Karpas-422 (cell line): Measurements from ENCODE around the gene DUS1L. TPM values are rescaled to one million over a fixed set of nuclear protein-coding genes. Genes with fewer than 3 reads are reported as not detected.
"Not testable (repeated sequence)": the region's sequence is repeated elsewhere in the genome, so short reads cannot be mapped to it uniquely, and the experiment has no call there.

Experiments
- DNase-seq: peaks from one replicate; pipeline ENCODE4 v3.0.0-alpha.2; 2015
- H2AFZ ChIP-seq: fragments of 200-600 bp; sonication (generic); 2 replicates; pipeline ENCODE4 v1.6.1; 2014; ENCODE audit warnings: antibody characterized with exemption, low read length, mixed read lengths
- H3K27ac ChIP-seq: fragments of 200-600 bp; sonication (generic); 2 replicates; pipeline ENCODE4 v1.5.1; 2014; ENCODE audit warnings: mild to moderate bottlenecking, low read length, moderate library complexity
- H3K27me3 ChIP-seq: fragments of 200-600 bp; sonication (generic); 2 replicates; pipeline ENCODE4 v1.6.1; 2014; ENCODE audit warnings: low read length, mixed read lengths
- H3K36me3 ChIP-seq: fragments of 200-600 bp; sonication (generic); 2 replicates; pipeline ENCODE4 v1.6.1; 2014; ENCODE audit warnings: low read length, mixed read lengths; ENCODE audit not compliant: insufficient read depth
- H3K4me1 ChIP-seq: fragments of 200-600 bp; sonication (generic); 2 replicates; pipeline ENCODE4 v1.6.1; 2014; ENCODE audit warnings: mild to moderate bottlenecking, low read length, mixed read lengths
- H3K4me2 ChIP-seq: fragments of 200-600 bp; sonication (generic); 2 replicates; pipeline ENCODE4 v1.6.1; 2014; ENCODE audit warnings: low read length, low read depth, mild to moderate bottlenecking; ENCODE audit not compliant: poor library complexity, severe bottlenecking
- H3K4me3 ChIP-seq: fragments of 200-600 bp; sonication (generic); 2 replicates; pipeline ENCODE4 v1.5.1; 2014; ENCODE audit warnings: mild to moderate bottlenecking, antibody characterized with exemption, low read length, mixed read lengths
- H3K79me2 ChIP-seq: fragments of 200-600 bp; sonication (generic); 2 replicates; pipeline ENCODE4 v1.6.1; 2014; ENCODE audit warnings: mild to moderate bottlenecking, low read length, mixed read lengths
- H3K9ac ChIP-seq: fragments of 200-600 bp; sonication (generic); 2 replicates; pipeline ENCODE4 v1.6.0; 2014; ENCODE audit warnings: low read length
- H3K9me2 ChIP-seq: fragments of 200-600 bp; sonication (generic), shearing (Covaris generic); replicated peaks from 2 replicates; pipeline ENCODE4 v1.6.0; 2014; ENCODE audit warnings: mild to moderate bottlenecking, low read length, moderate library complexity; ENCODE audit not compliant: insufficient read depth
- H3K9me3 ChIP-seq: fragments of 300-700, 200-600 bp; sonication (generic); 2 replicates; pipeline ENCODE4 v1.6.1; 2014; ENCODE audit warnings: low read length, mixed read lengths
- H4K20me1 ChIP-seq: fragments of 200-600 bp; sonication (generic); 2 replicates; pipeline ENCODE4 v1.6.1; 2014; ENCODE audit warnings: mild to moderate bottlenecking, antibody characterized with exemption, low read length, low read depth; ENCODE audit not compliant: insufficient read depth
- total RNA-seq: library from RNA; depleted of rRNA; stranded (reverse); fragments of >200 nt; shearing (Covaris generic); gene quantifications from 2 replicates; pipeline ENCODE4 v1.2.3, GENCODE V29; 2014; ENCODE audit warnings: low replicate concordance

DUS1L gene
- total RNA-seq, 1 experiment from 2014 or later: 89.6 TPM

DNA sequence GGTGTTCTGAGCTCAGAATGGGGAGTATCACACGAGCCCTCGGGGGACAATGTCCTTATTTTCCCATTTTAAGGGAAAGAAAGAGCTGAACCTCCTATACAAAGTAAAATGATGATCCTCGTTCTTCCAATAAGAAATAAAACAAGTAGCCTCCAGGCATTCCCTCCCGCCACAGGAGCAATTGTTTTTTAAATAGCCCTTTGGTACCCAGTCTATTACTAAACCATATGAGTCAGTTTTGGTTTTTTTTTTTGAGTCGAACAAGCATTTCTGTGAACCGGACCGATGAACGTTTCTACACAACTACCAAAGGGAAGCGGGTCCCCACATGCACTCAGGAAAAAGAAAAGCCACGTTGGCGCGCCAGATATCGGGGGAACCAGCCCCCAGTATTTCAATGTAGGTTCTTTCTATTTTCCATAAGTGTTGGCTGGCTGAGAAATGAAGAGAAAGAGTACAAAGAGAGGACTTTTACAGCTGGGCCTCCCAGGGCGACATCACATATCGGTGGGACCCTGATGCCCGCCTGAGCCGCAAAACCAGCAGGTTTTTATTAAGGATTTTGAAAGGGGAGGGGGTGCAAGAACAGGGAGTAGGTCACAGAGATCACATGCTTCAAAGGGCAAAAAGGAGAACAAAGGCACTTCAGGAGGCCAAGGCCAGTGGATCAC is 24.3 kb downstream of the DUS1L start:
- no peaks in the 10 kb centered on the region for H3K9me3 ChIP-seq

DNA sequence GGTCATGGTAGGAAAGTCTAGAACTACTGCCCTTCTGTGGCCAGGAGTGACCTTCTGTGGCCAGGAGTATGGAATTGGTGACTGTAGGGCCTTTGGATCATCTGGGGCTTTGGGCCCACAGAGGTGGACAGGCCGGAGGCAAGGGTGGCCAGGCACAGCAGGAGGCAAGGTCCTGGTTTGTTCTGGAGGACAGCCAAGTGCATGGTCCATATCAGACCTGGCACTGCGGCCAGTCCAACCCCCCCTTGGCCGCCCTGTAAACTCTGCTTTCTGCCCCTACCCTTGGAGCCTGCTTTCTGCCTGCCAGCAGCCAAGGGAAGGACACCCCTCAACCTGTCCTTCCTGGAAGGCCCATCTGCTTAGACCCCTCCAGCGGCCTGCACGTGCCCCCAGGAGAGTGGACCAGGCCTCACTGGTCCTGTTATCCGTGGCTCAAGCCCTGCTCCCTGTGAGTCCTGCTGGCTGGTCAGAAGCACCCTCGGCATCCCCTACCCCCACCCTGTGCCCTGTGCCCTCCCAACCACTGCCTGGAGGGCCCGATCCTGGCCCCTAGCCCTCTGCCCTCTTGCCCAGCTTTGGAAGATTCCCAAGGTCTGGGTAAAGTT is 25.8 kb downstream of the DUS1L start:
- H4K20me1 ChIP-seq: 0 out of 2 replicates have a peak, but pooled peaks cover 6% of the 10 kb centered on the region
- no peaks in the 10 kb centered on the region for H3K36me3 ChIP-seq
- DNase-seq: no peak
- H3K27ac ChIP-seq: no peak overlapping the region
- H3K4me3 ChIP-seq: no peak overlapping the region
- H3K9me2 ChIP-seq: no peaks in the 10 kb centered on the region
- H3K9ac ChIP-seq: no peak overlapping the region
- H3K27me3 ChIP-seq: no peaks in the 10 kb centered on the region
- H2AFZ ChIP-seq: no peak overlapping the region
- no peak overlapping the region for H3K4me2 ChIP-seq
- peaks cover 11% of the 10 kb centered on the region for H3K79me2 ChIP-seq
- H3K4me1 ChIP-seq: peaks cover 17% of the 10 kb centered on the region
- H3K9me3 ChIP-seq: no peaks in the 10 kb centered on the region

More for the DNA sequence above, 24.3 kb downstream of the DUS1L start:
- Histone ChIP-seq H3K36me3 (no peaks in the 10 kb centered on the region), H3K4me2 (no peak overlapping the region), H3K9ac (no peak overlapping the region), H3K27ac (no peak overlapping the region), H3K9me2 (no peaks in the 10 kb centered on the region), H3K4me3 (no peak overlapping the region), H3K79me2 (peaks cover 8% of the 10 kb centered on the region), H3K27me3 (no peaks in the 10 kb centered on the region), H4K20me1 (0 out of 2 replicates have a peak, but pooled peaks cover 3% of the 10 kb centered on the region), H3K4me1 (peaks cover 10% of the 10 kb centered on the region), H2AFZ (no peak overlapping the region)
- no peak for DNase-seq

DNA sequence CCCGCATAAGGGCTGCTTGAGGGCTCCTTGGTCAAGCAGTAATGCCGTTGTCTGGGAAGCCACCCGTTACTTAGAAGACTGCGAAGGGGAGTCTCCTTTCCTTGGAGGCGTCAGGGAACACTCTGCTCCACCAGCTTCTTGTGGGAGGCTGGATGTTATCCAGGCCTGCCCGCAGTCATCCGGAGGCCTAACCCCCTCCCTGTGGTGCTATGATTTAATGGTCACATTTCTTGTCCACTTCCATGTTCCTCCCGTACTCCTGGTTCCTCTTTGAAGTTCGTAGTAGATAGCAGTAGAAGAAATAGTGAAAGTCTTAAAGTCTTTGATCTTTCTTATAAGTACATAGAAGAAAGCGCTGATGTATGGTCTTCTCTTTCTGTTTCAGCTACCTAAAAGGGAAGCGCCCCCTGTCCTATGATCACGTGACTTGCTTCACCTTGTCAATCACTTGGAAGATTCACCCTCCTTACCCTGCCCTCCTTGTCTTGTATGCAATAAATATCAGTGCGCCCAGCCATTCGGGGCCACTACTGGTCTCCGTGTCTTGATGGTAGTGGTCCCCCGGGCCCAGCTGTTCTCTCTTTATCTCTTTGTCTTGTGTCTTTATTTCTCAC is 26.7 kb downstream of the DUS1L start:
- H3K4me3 ChIP-seq, H3K9ac ChIP-seq, H3K27ac ChIP-seq, H2AFZ ChIP-seq, H3K9me3 ChIP-seq, H3K9me2 ChIP-seq, DNase-seq, H4K20me1 ChIP-seq, H3K27me3 ChIP-seq, H3K36me3 ChIP-seq, H3K4me2 ChIP-seq: not testable (repeated sequence)
- peaks cover 17% of the 10 kb centered on the region for H3K4me1 ChIP-seq
- peaks cover 11% of the 10 kb centered on the region for H3K79me2 ChIP-seq

DNA sequence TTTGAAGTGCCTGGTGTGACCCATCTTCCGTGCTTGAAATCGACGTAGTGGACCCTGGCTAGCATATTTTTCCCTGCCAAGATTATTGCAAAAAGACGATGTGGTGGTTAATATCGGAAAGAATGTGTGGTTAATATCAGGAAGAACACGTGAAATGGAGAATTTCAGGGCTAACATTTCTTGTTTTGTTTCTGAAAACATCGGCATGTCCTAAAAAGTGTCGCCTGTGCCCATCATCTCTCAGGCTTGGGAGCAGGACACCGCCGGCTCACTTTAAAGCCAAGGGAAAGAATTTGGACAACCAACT is 27.8 kb downstream of the DUS1L start:
- Histone ChIP-seq H3K27ac (no peak overlapping the region), H3K9me3 (no peaks in the 10 kb centered on the region), H3K4me3 (peak overlapping the region; percentile 48; the same call in 1 of the 2 replicates), H3K27me3 (no peaks in the 10 kb centered on the region), H3K4me2 (peak overlapping the region; percentile 49), H3K9ac (peak overlapping the region; percentile 42), H2AFZ (peak overlapping the region; percentile 97), H3K79me2 (peaks cover 11% of the 10 kb centered on the region), H3K4me1 (peaks cover 17% of the 10 kb centered on the region), H3K9me2 (no peaks in the 10 kb centered on the region), H4K20me1 (0 out of 2 replicates have a peak, but pooled peaks cover 6% of the 10 kb centered on the region), H3K36me3 (no peaks in the 10 kb centered on the region)
- no peak for DNase-seq

DNA sequence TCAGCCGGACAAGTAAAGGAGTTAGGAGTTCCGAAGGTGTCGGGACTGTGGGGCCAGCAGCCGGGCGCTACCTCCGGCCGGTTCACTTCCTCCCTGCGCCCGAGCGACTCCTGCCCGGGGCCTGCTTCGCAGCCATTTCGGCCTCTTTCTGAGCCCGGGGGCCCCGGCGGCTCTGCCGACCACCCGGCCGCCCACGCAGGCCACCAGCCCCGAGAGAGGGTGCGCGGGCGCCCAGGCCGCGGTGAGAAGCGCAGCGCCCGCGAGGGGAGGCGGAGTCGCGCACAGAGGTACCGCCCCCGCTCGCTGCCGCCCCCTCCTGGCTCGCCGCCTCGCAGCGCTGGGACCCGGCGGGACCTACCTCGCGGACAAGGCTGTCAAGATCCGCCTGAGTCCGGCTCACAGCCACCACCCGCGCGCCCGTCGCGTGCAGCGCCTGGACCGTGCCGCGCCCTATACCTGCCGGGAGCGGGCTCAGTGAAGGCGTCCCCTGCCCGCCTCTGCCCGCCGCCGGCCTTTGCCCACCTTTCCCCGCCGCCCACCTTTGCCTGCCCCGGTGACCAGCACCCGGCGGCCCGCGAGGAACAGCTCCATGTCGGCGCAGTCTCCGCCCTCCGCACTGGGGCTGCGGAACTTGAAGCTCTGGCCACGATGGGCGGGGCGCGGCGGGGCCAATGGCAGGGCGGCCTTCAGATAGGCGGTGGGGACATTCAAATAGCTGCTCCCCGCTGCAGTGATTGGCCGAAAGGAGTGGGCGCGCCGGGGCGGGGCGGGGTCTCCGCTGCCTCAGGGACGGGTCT is 28.3 kb downstream of the DUS1L start, which contains the start of gene DCXR:
DCXR (minus strand) TSS at position 606 of the 797 bp plus-strand sequence; CDS start at position 591, 15 bp downstream.
- Histone ChIP-seq H3K4me1 (peaks cover 17% of the 10 kb centered on the region), H3K4me3 (peak within 1 kb of the TSS; percentile 99), H3K9me2 (no peaks in the 10 kb centered on the region), H3K27ac (peak within 1 kb of the TSS; percentile 48; the same call in 1 of the 2 replicates), H3K79me2 (peaks cover 11% of the 10 kb centered on the region), H3K9ac (peak within 1 kb of the TSS; percentile 92), H3K36me3 (no peaks in the 10 kb centered on the region), H4K20me1 (0 out of 2 replicates have a peak, but pooled peaks cover 6% of the 10 kb centered on the region), H2AFZ (peak within 1 kb of the TSS; percentile 97), H3K4me2 (peak within 1 kb of the TSS; percentile 97), H3K9me3 (no peaks in the 10 kb centered on the region), H3K27me3 (no peaks in the 10 kb centered on the region)
- DNase-seq: peak; percentile 98

DNA sequence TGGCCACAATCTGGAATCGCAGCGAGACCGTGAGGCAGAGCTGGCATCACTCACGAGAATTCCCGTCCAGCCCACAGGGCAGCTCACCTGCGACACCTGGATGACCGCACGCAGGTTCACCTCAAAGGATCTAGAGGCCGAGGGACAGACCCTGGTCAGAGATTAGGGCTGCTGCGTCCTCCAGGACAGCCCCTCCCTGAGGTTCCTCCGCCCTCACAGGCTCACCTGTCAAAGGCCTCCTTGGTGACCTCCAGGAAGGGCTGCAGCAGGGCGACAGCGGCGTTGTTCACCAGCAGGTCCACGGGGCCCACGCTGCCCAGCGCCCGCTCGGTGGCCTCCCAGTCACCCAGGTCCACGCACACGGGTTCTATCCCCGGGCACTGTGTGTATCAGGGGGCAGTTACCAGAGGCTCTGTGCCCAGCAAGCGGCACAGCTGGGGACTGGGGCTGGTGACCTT is 28.9 kb downstream of the DUS1L start:
- no peak for DNase-seq
- H3K27me3 ChIP-seq: no peaks in the 10 kb centered on the region
- H3K79me2 ChIP-seq: peaks cover 11% of the 10 kb centered on the region
- H3K4me1 ChIP-seq: peaks cover 20% of the 10 kb centered on the region
- no peak overlapping the region for H3K27ac ChIP-seq
- 0 out of 2 replicates have a peak, but pooled peaks cover 6% of the 10 kb centered on the region for H4K20me1 ChIP-seq
- no peak overlapping the region for H2AFZ ChIP-seq
- peak overlapping the region; percentile 99 for H3K4me3 ChIP-seq
- H3K9me3 ChIP-seq: no peaks in the 10 kb centered on the region
- no peaks in the 10 kb centered on the region for H3K9me2 ChIP-seq
- no peaks in the 10 kb centered on the region for H3K36me3 ChIP-seq
- peak overlapping the region; percentile 97 for H3K4me2 ChIP-seq
- H3K9ac ChIP-seq: peak overlapping the region; percentile 92

DNA sequence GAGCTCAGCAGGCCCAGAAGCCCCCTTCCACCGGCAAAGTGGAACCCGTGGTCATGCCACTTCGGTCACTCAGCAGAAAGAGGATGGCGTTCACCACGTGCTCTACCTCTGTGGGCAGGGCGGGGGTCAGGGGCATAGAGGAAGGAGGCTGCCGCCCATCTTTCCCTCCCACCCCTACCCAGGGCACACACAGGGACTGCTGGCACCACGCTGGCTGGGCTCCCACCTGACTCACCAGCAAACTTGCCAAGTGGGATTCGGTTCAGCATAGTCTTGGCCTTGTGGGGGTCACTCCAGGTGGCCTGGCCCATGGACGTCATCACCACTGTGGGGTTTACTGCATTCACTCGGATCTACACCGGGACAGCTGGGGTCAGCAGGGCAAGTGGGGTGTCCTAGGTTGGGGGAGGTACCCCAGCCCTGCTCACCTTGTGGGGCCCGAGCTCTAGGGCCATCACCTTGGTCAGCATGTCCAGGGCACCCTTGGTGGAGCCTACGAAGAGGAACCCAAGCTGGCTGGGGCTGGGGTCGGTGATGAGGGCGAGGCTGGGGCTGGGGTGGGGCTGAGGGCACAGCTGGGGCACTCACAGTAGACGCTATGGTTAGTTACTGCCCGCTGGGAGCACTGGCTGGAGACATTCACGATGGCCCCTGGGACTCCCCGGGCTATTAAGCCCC is 29.5 kb downstream of the DUS1L start:
- peak overlapping the region; percentile 99 for H3K4me3 ChIP-seq
- peaks cover 21% of the 10 kb centered on the region for H3K4me1 ChIP-seq
- H4K20me1 ChIP-seq: 0 out of 2 replicates have a peak, but pooled peaks cover 6% of the 10 kb centered on the region
- peaks cover 11% of the 10 kb centered on the region for H3K79me2 ChIP-seq
- no peaks in the 10 kb centered on the region for H3K9me3 ChIP-seq
- H3K9ac ChIP-seq: peak overlapping the region; percentile 92
- no peak for DNase-seq
- no peaks in the 10 kb centered on the region for H3K27me3 ChIP-seq
- H3K27ac ChIP-seq: no peak overlapping the region
- peak overlapping the region; percentile 97 for H3K4me2 ChIP-seq
- H3K9me2 ChIP-seq: no peaks in the 10 kb centered on the region
- no peak overlapping the region for H2AFZ ChIP-seq
- no peaks in the 10 kb centered on the region for H3K36me3 ChIP-seq
